CD8-positive, alpha-beta memory T cell (primary cell): ENCODE measurements around the gene RFFL. TPM values are rescaled to one million over a fixed set of nuclear protein-coding genes. Genes with fewer than 3 reads are reported as not detected.
"Not testable (repeated sequence)": the region's sequence is repeated elsewhere in the genome, so short reads cannot be mapped to it uniquely, and the experiment has no call there.

Experiments
- CTCF ChIA-PET: fragments of 350-600 bp; sonication (Branson Sonifier 250); formaldehyde crosslinking; loops from one replicate; lab custom pipeline; 2021; ENCODE audit warnings: antibody characterized with exemption; lab: Charles Lee
- POLR2A ChIA-PET: fragments of 350-600 bp; sonication (Branson Sonifier 250); formaldehyde crosslinking; loops from one replicate; lab custom pipeline; 2021; ENCODE audit warnings: antibody characterized with exemption; lab: Charles Lee
- DNase-seq, 5 donors: peaks; one replicate each; pipeline versions ENCODE4 v3.0.0 to v3.0.0-alpha.2; 2020 to 2022; ENCODE audit warnings: mixed read lengths in 1 of 5
- H3K27ac ChIP-seq: one replicate; pipeline ENCODE4 v1.7.0; 2013; ENCODE audit warnings: low read depth, mild to moderate bottlenecking, low read length, moderate library complexity
- H3K27me3 ChIP-seq: 2 replicates; pipeline ENCODE4 v1.7.0; 2013; ENCODE audit warnings: low read length, mild to moderate bottlenecking; ENCODE audit not compliant: insufficient read depth, poor library complexity, severe bottlenecking
- H3K36me3 ChIP-seq: 2 replicates; pipeline ENCODE4 v1.7.0; 2013; ENCODE audit warnings: mild to moderate bottlenecking, low read length, moderate library complexity; ENCODE audit not compliant: insufficient read depth
- H3K4me1 ChIP-seq: 2 replicates; pipeline ENCODE4 v1.7.0; 2013; ENCODE audit warnings: mild to moderate bottlenecking, low read length, moderate library complexity; ENCODE audit not compliant: insufficient read depth
- H3K4me3 ChIP-seq: 2 replicates; pipeline ENCODE4 v1.7.0; 2013; ENCODE audit warnings: mild to moderate bottlenecking, low read length
- H3K9me3 ChIP-seq: 2 replicates; pipeline ENCODE4 v1.7.0; 2013; ENCODE audit warnings: mild to moderate bottlenecking, low read length
- H3K27ac Mint-ChIP-seq, 8 donors: one replicate each; pipeline ENCODE4 v1.8.0; 2020 to 2021; ENCODE audit warnings: mixed read lengths in 8 of 8, mild to moderate bottlenecking in 6 of 8, inconsistent platforms in 3 of 8, moderate library complexity in 3 of 8
- H3K27me3 Mint-ChIP-seq, 2 donors: one replicate each; pipeline ENCODE4 v1.8.0; 2020 to 2021; ENCODE audit warnings: mixed read lengths in 2 of 2, mild to moderate bottlenecking in 1 of 2, moderate library complexity in 1 of 2
- H3K36me3 Mint-ChIP-seq, 3 donors: one replicate each; pipeline ENCODE4 v1.8.0; 2020 to 2021; ENCODE audit warnings: mixed read lengths in 3 of 3, inconsistent platforms in 1 of 3, mild to moderate bottlenecking in 1 of 3
- H3K4me1 Mint-ChIP-seq, 3 donors: one replicate each; pipeline ENCODE4 v1.8.0; 2020 to 2021; ENCODE audit warnings: mixed read lengths in 3 of 3, inconsistent platforms in 1 of 3, mild to moderate bottlenecking in 1 of 3
- H3K4me3 Mint-ChIP-seq, 7 donors: one replicate each; pipeline ENCODE4 v1.8.0; 2020 to 2021; ENCODE audit warnings: mixed read lengths in 7 of 7, mild to moderate bottlenecking in 6 of 7, moderate library complexity in 4 of 7, inconsistent platforms in 2 of 7
- H3K9me3 Mint-ChIP-seq, 5 donors: one replicate each; pipeline ENCODE4 v1.8.0; 2020 to 2022; ENCODE audit warnings: mixed read lengths in 5 of 5, mild to moderate bottlenecking in 3 of 5, moderate library complexity in 2 of 5, inconsistent platforms in 1 of 5
- polyA plus RNA-seq: library from polyadenylated mRNA; unstranded; fragments of 300-500 nt; fragmentation: Illumina TruSeq; gene quantifications from one replicate; pipeline ENCODE4 v1.2.3, GENCODE V29; 2021
- total RNA-seq, 2 experiments: library from RNA; stranded (reverse); gene quantifications; one replicate each; pipeline ENCODE4 v1.2.3, GENCODE V29; 2021

The RFFL gene
- total and polyA plus RNA-seq, 3 experiments from 2014 or later: 30.2 to 43.6 (median 33.1) TPM

- Histone ChIP-seq H3K36me3 (no peaks in the 10 kb centered on the region), H3K27ac (no peak overlapping the region), H3K4me3 (no peak overlapping the region), H3K9me3 (no peaks in the 10 kb centered on the region), H3K27me3 (no peaks in the 10 kb centered on the region), H3K4me1 (no peaks in the 10 kb centered on the region)
- peaks cover 4 to 43% (median 11%) of the 10 kb centered on the region in 3 donors for H3K36me3 Mint-ChIP-seq
- CTCF ChIA-PET: interaction anchor here (1.0 to 1.6 kb wide), 2 partner anchors 8 to 21 kb away, joined by 3 to 7 read pairs; no protein-coding TSS in a partner anchor
- H3K4me3 Mint-ChIP-seq: no peak overlapping the region
- no peaks in the 10 kb centered on the region for H3K27me3 Mint-ChIP-seq
- H3K4me1 Mint-ChIP-seq: peaks cover 3 to 8% (median 5%) of the 10 kb centered on the region in 3 donors
- H3K9me3 Mint-ChIP-seq: no peaks in the 10 kb centered on the region
- POLR2A ChIA-PET: no interaction called here
- DNase-seq: no peak
- H3K27ac Mint-ChIP-seq: peak overlapping the region in 2 of 8 donors; percentile 20 to 68
Measured at GRCh38 chr17:35097776-35098175, 34.3 kb upstream of the RFFL start.

DNA sequence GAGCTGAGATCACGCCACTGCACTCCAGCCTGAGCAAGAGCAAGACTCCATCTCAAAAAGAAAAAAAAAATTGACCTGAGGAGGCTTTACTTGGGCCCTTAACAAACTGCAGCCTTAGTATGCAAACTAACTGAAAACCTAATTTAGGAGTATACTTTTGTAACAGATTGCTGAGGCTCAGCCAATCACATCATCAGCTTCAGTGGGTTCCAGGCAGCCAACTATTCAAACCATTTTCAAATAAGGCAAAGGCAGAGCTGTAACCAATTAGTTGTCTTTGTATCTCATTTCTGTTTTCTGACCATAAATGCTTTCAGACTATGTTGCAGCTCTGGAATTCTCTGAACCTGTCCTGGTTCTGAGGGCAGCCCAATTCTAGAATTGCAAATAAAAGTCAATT lies 32.2 kb upstream of the RFFL start:
- CTCF ChIA-PET: interaction anchor here (1.0 kb wide), 1 partner anchor 73 kb away, joined by 3 read pairs; no protein-coding TSS in a partner anchor
- Histone ChIP-seq H3K4me1 (no peaks in the 10 kb centered on the region), H3K4me3 (no peak overlapping the region), H3K9me3 (no peaks in the 10 kb centered on the region), H3K36me3 (no peaks in the 10 kb centered on the region), H3K27ac (no peak overlapping the region), H3K27me3 (no peaks in the 10 kb centered on the region)
- no peak overlapping the region for H3K4me3 Mint-ChIP-seq
- H3K4me1 Mint-ChIP-seq: peaks cover 5 to 12% (median 9%) of the 10 kb centered on the region in 3 donors
- peaks cover 4 to 24% (median 10%) of the 10 kb centered on the region in 3 donors for H3K36me3 Mint-ChIP-seq
- no peaks in the 10 kb centered on the region for H3K27me3 Mint-ChIP-seq
- no peak overlapping the region for H3K27ac Mint-ChIP-seq
- H3K9me3 Mint-ChIP-seq: no peaks in the 10 kb centered on the region
- POLR2A ChIA-PET: no interaction called here
- no peak for DNase-seq

- ChIA-PET POLR2A (no interaction called here), CTCF (no interaction called here)
- peaks cover 4% of the 10 kb centered on the region for H3K4me1 ChIP-seq
- H3K36me3 ChIP-seq: no peaks in the 10 kb centered on the region
- no peak for DNase-seq
- Mint-ChIP-seq H3K4me1 (peaks cover 9 to 16% (median 15%) of the 10 kb centered on the region in 3 donors), H3K36me3 (peaks cover 4 to 16% (median 5%) of the 10 kb centered on the region in 3 donors), H3K9me3 (no peaks in the 10 kb centered on the region), H3K27ac (peak overlapping the region in 1 of 8 donors; percentile 23), H3K4me3 (no peak overlapping the region), H3K27me3 (no peaks in the 10 kb centered on the region)
- no peaks in the 10 kb centered on the region for H3K27me3 ChIP-seq
- no peak overlapping the region for H3K4me3 ChIP-seq
- no peaks in the 10 kb centered on the region for H3K9me3 ChIP-seq
- H3K27ac ChIP-seq: no peak overlapping the region
Measured at GRCh38 chr17:35094902-35095301, 31.4 kb upstream of the RFFL start.

DNA sequence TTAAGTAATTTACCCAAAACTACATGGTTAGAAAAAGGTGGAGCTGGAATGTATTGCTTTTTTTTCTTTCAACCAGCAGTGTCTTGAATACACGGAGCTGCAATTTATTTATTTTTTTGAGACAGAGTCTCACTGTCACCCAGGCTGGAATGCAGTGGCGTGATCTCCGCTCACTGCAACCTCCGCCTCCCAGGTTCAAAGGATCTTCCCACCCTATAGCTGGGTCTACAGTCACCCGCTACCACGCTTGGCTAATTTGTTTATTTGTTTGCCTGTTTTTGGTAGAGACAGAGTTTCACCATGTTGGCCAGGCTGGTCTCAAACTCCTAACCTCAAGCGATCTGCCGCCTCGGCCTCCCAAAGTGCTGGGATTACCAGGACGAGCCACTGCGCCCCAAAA lies 27.2 kb upstream of the RFFL start:
- H3K27me3 ChIP-seq, H3K27me3 Mint-ChIP-seq, H3K9me3 Mint-ChIP-seq, H3K9me3 ChIP-seq, H3K36me3 ChIP-seq, POLR2A ChIA-PET, DNase-seq, H3K27ac ChIP-seq, H3K4me3 ChIP-seq: not testable (repeated sequence)
- CTCF ChIA-PET: interaction anchor here (1.3 to 3.0 kb wide), 7 partner anchors 10 to 110 kb away, joined by 3 to 25 read pairs (median 7); partner anchors contain the start of genes LIG3 and RAD51D
- peaks cover 28% of the 10 kb centered on the region for H3K4me1 ChIP-seq
- H3K36me3 Mint-ChIP-seq: peaks cover 0 to 13% (median 0%) of the 10 kb centered on the region in 3 donors
- peak overlapping the region in 3 of 8 donors; percentile 73 to 92 (median 88) for H3K27ac Mint-ChIP-seq
- H3K4me3 Mint-ChIP-seq: peak overlapping the region in 2 of 7 donors; percentile 32 to 70
- H3K4me1 Mint-ChIP-seq: peaks cover 35 to 42% (median 37%) of the 10 kb centered on the region in 3 donors

DNA sequence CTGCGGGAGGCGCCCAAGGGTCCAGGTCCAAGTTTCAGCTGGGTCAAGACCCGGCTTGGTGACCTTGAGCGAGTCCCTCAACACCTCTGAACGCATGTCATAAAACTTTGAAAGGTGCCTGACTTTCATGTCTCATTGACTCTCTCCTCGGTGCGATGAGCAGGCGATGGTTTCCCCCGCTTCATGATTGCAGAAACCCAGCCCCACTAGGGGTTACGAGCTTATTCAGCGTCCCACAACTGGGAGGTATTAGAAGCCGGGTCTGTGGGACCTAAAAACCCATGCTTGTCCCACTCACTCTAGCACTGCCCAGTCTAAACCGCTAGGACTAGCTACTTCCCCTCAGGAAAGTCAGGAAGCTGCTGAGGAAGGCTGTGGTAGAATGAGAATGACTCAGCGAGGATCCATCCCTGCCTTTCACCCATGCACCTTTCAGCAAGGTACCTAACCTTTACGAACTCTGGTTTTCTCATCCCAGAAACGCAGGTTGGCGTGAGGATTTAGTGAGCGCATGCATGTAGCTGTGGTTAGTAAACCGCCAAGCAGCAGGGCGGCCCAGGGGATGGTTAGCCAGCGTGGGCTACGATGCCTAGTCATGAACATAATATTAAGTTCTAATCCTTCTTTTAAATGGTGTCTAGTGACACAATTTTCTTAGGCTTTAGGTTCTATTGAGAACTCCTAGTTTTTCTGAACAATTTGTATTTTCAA lies 26.2 kb upstream of the RFFL start:
- peak overlapping the region; percentile 87 to 96 (median 92) for H3K4me3 Mint-ChIP-seq

GRCh38 chr17:35088881-35089585 lies 25.5 kb upstream of the RFFL start:
- H3K36me3 ChIP-seq: no peaks in the 10 kb centered on the region
- H3K27ac Mint-ChIP-seq: peak overlapping the region; percentile 94 to 99 (median 98)
- no peaks in the 10 kb centered on the region for H3K9me3 Mint-ChIP-seq
- H3K27me3 Mint-ChIP-seq: no peaks in the 10 kb centered on the region
- H3K4me3 ChIP-seq: peak overlapping the region; percentile 96
- H3K27ac ChIP-seq: peak overlapping the region; percentile 90
- no peaks in the 10 kb centered on the region for H3K27me3 ChIP-seq
- H3K36me3 Mint-ChIP-seq: peaks cover 0 to 15% (median 0%) of the 10 kb centered on the region in 3 donors
- DNase-seq: peak; percentile 86 to 92 (median 88)
- H3K4me3 Mint-ChIP-seq: peak overlapping the region; percentile 95 to 98 (median 97)
- H3K9me3 ChIP-seq: no peaks in the 10 kb centered on the region
- POLR2A ChIA-PET: interaction anchor here (0.6 to 1.6 kb wide), 10 partner anchors 12 to 128 kb away, joined by 3 to 8 read pairs (median 4); partner anchors contain the start of genes CCT6B, LIG3, RAD51D and RFFL
- H3K4me1 ChIP-seq: peaks cover 29% of the 10 kb centered on the region
- CTCF ChIA-PET: interaction anchor here (0.8 to 3.0 kb wide), 31 partner anchors 9 to 530 kb away, joined by 3 to 25 read pairs (median 5); partner anchors contain the start of genes LIG3, RAD51D and RFFL
- peaks cover 43 to 52% (median 47%) of the 10 kb centered on the region in 3 donors for H3K4me1 Mint-ChIP-seq

More for the DNA sequence above, 26.2 kb upstream of the RFFL start:
- ChIA-PET POLR2A (interaction anchor here (0.7 to 1.6 kb wide), 8 partner anchors 12 to 67 kb away, joined by 3 to 8 read pairs (median 4); partner anchors contain the start of genes RAD51D and RFFL), CTCF (interaction anchor here (0.8 to 3.0 kb wide), 31 partner anchors 9 to 530 kb away, joined by 3 to 25 read pairs (median 5); partner anchors contain the start of genes LIG3, RAD51D and RFFL)
- Mint-ChIP-seq H3K9me3 (no peaks in the 10 kb centered on the region), H3K36me3 (peaks cover 0 to 15% (median 0%) of the 10 kb centered on the region in 3 donors), H3K27me3 (no peaks in the 10 kb centered on the region), H3K4me1 (peaks cover 43 to 52% (median 47%) of the 10 kb centered on the region in 3 donors), H3K27ac (peak overlapping the region; percentile 90 to 98 (median 95))
- H3K9me3 ChIP-seq: no peaks in the 10 kb centered on the region
- peaks cover 29% of the 10 kb centered on the region for H3K4me1 ChIP-seq
- H3K27me3 ChIP-seq: no peaks in the 10 kb centered on the region
- no peaks in the 10 kb centered on the region for H3K36me3 ChIP-seq
- peak in 3 of 5 donors; percentile 3 to 52 (median 22) for DNase-seq
- H3K27ac ChIP-seq: peak overlapping the region; percentile 84
- H3K4me3 ChIP-seq: peak overlapping the region; percentile 96

DNA sequence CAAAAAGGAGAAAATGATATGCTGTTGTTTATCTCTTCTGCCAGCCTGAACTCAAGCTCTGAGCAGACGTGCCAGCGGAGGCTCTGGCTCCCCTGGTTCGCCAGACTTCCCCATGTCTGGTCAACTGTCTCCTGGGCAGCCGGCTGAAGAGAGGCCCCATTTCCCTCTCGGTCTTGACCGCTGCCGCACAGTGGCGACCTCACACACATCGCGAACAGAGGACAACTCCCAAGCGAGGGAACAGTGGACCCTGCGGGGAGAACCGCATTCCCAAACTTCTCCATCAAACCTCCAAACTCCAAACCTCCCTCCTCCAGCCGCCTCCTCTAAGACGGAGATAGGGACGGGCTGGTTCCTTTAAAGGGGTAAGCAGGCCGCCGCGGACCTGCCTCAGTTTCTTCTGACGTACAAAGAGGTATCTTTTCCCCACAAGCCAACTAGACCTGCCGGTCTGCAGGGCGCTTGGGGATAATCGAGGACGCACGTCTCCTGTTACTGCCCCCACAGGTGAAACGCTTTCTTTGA lies 24.9 kb upstream of the RFFL start:
- H3K27ac ChIP-seq: peak overlapping the region; percentile 90
- H3K36me3 ChIP-seq: no peaks in the 10 kb centered on the region
- Mint-ChIP-seq H3K9me3 (no peaks in the 10 kb centered on the region), H3K27ac (peak overlapping the region; percentile 94 to 99 (median 98)), H3K27me3 (no peaks in the 10 kb centered on the region), H3K4me3 (peak overlapping the region; percentile 95 to 98 (median 97)), H3K36me3 (peaks cover 0 to 15% (median 0%) of the 10 kb centered on the region in 3 donors), H3K4me1 (peaks cover 43 to 56% (median 49%) of the 10 kb centered on the region in 3 donors)
- ChIA-PET POLR2A (interaction anchor here (1.0 to 1.3 kb wide), 3 partner anchors 11 to 127 kb away, joined by 3 to 7 read pairs (median 4); partner anchors contain the start of genes CCT6B, RFFL and ZNF830), CTCF (interaction anchor here (1.0 to 2.6 kb wide), 2 partner anchors 15 to 25 kb away, joined by 3 to 5 read pairs; partner anchors contain the start of gene RFFL)
- no peaks in the 10 kb centered on the region for H3K27me3 ChIP-seq
- H3K4me3 ChIP-seq: peak overlapping the region; percentile 89
- DNase-seq: peak in 1 of 5 donors; percentile 56
- peaks cover 29% of the 10 kb centered on the region for H3K4me1 ChIP-seq
- H3K9me3 ChIP-seq: no peaks in the 10 kb centered on the region
